ENCODE data around the gene HSPG2.

GRCh38 chr1:21825393-21825792, 111.7 kb downstream of the HSPG2 start:
- TF ChIP-seq YY1 (IDR thresholded peaks at IDR 0.05; ENCODE audit: low read depth) (no peak), TCF12 (IDR thresholded peaks at IDR 0.05; ENCODE audit: low read depth) (no peak), CEBPB (IDR thresholded peaks at IDR 0.05) (no peak)
